IMR-90 (cell line): ENCODE results near the gene TBX20. TPM values are rescaled to one million over a fixed set of nuclear protein-coding genes. Genes with fewer than 3 reads are reported as not detected.

Source experiments
- ATAC-seq: fragments of 200-7000 bp; cut with Tn5 transposase; 2 replicates; pipeline ENCODE4 v1.9.1; 2020; ENCODE audit warnings: low read depth, mild to moderate bottlenecking, moderate library complexity
- BruUV-seq: library from RNA; stranded (reverse); fragments of 400-500 nt; replicated peaks from 2 replicates; lab custom pipeline; 2021; lab: Mats Ljungman, UMichigan
- CTCF ChIA-PET: fragments of 300-600 bp; formaldehyde crosslinking; extraction: SDS; loops from one replicate; lab custom pipeline; 2021; ENCODE audit warnings: antibody characterized with exemption; lab: Yijun Ruan, JAX
- POLR2A ChIA-PET: fragments of 300-600 bp; sonication (Branson Sonifier 250); formaldehyde crosslinking; loops from one replicate; lab custom pipeline; 2022; ENCODE audit warnings: antibody characterized with exemption; ENCODE audit not compliant: unreplicated experiment; lab: Charles Lee
- DNase-seq: peaks from one replicate; pipeline ENCODE4 v3.0.0; 2013
- H2AFZ ChIP-seq: replicated peaks from 2 replicates; pipeline ENCODE3; 2013; ENCODE audit warnings: low read length, mild to moderate bottlenecking; ENCODE audit not compliant: poor library complexity
- H2AK5ac ChIP-seq: 2 replicates; pipeline ENCODE4 v1.6.1; 2013; ENCODE audit warnings: low read depth, low read length, inconsistent platforms
- H2AK9ac ChIP-seq: replicated peaks from 2 replicates; pipeline ENCODE3; 2013; ENCODE audit warnings: mild to moderate bottlenecking, low read depth, low read length, moderate library complexity; ENCODE audit not compliant: poor library complexity
- H2BK120ac ChIP-seq: 2 replicates; pipeline ENCODE4 v1.6.1; 2013; ENCODE audit warnings: low read depth, low read length, inconsistent platforms
- H2BK15ac ChIP-seq: 3 replicates; pipeline ENCODE4 v1.6.1; 2013; ENCODE audit warnings: low read depth, low read length, inconsistent platforms
- H2BK20ac ChIP-seq: 2 replicates; pipeline ENCODE4 v1.6.1; 2013; ENCODE audit warnings: low read depth, mild to moderate bottlenecking, inconsistent platforms, low read length, moderate library complexity
- H2BK5ac ChIP-seq: 2 replicates; pipeline ENCODE4 v1.6.1; 2013; ENCODE audit warnings: mild to moderate bottlenecking, low read depth, low read length, inconsistent platforms; ENCODE audit not compliant: poor library complexity, severe bottlenecking
- H3K14ac ChIP-seq: replicated peaks from 2 replicates; pipeline ENCODE4 v1.6.1; 2013; ENCODE audit warnings: low read depth, low read length, inconsistent platforms
- H3K18ac ChIP-seq: 2 replicates; pipeline ENCODE4 v1.6.1; 2013; ENCODE audit warnings: low read depth, low read length, control low read depth
- H3K23ac ChIP-seq: 2 replicates; pipeline ENCODE4 v1.6.1; 2013; ENCODE audit warnings: low read depth, low read length, inconsistent platforms
- H3K27ac ChIP-seq: 2 replicates; pipeline ENCODE4 v1.5.1; 2013; ENCODE audit warnings: mild to moderate bottlenecking, control low read depth, low read length; ENCODE audit not compliant: insufficient read depth
- H3K27me3 ChIP-seq: 2 replicates; pipeline ENCODE4 v1.6.1; 2013; ENCODE audit warnings: low read length; ENCODE audit not compliant: control insufficient read depth, insufficient read depth
- H3K36me3 ChIP-seq: 2 replicates; pipeline ENCODE4 v1.6.1; 2013; ENCODE audit warnings: low read length, mixed read lengths; ENCODE audit not compliant: control insufficient read depth, insufficient read depth
- H3K4ac ChIP-seq: 2 replicates; pipeline ENCODE4 v1.6.1; 2013; ENCODE audit warnings: low read depth, low read length, inconsistent platforms
- H3K4me1 ChIP-seq: 2 replicates; pipeline ENCODE4 v1.6.1; 2013; ENCODE audit warnings: low read length, mixed read lengths; ENCODE audit not compliant: control insufficient read depth, insufficient read depth
- H3K4me2 ChIP-seq: 2 replicates; pipeline ENCODE4 v1.6.1; 2013; ENCODE audit warnings: low read depth, mild to moderate bottlenecking, control low read depth, low read length, moderate library complexity
- H3K4me3 ChIP-seq: 2 replicates; pipeline ENCODE4 v1.5.1; 2013; ENCODE audit warnings: low read depth, mild to moderate bottlenecking, control low read depth, low read length, moderate library complexity; ENCODE audit not compliant: insufficient read depth
- H3K56ac ChIP-seq: 2 replicates; pipeline ENCODE4 v1.6.1; 2013; ENCODE audit warnings: low read length, inconsistent platforms; ENCODE audit not compliant: insufficient read depth; ENCODE audit errors: extremely low read depth
- H3K79me1 ChIP-seq, 2 experiments: 2 replicates each; pipeline ENCODE4 v1.6.1; 2013; ENCODE audit warnings: low read length in 2 of 2, inconsistent platforms in 1 of 2, low read depth in 1 of 2
- H3K9ac ChIP-seq: 2 replicates; pipeline ENCODE4 v1.6.1; 2013; ENCODE audit warnings: low read depth, low read length, control low read depth
- H3K9me1 ChIP-seq: 2 replicates; pipeline ENCODE4 v1.6.1; 2013; ENCODE audit warnings: low read length, inconsistent platforms; ENCODE audit not compliant: insufficient read depth
- H3K9me3 ChIP-seq: 2 replicates; pipeline ENCODE4 v1.6.1; 2013; ENCODE audit warnings: low read length; ENCODE audit not compliant: control insufficient read depth, insufficient read depth
- H4K20me1 ChIP-seq: 2 replicates; pipeline ENCODE4 v1.6.1; 2013; ENCODE audit warnings: low read length, inconsistent platforms; ENCODE audit not compliant: insufficient read depth
- H4K5ac ChIP-seq: 2 replicates; pipeline ENCODE4 v1.6.1; 2013; ENCODE audit warnings: mild to moderate bottlenecking, low read depth, low read length, control low read depth
- H4K8ac ChIP-seq, 2 experiments: 2 replicates each; pipeline ENCODE4 v1.6.1; 2013; ENCODE audit warnings: low read depth in 2 of 2, low read length in 2 of 2, control low read depth in 1 of 2, inconsistent platforms in 1 of 2
- H4K91ac ChIP-seq: 2 replicates; pipeline ENCODE4 v1.6.1; 2013; ENCODE audit warnings: low read depth, low read length, inconsistent platforms; ENCODE audit not compliant: insufficient read depth
- BHLHE40 ChIP-seq: fragments of 150-350 bp; IDR thresholded peaks from 2 replicates; pipeline ENCODE4 v1.6.1; 2016; ENCODE audit warnings: mild to moderate bottlenecking, low read depth, low read length
- CEBPB ChIP-seq: IDR thresholded peaks from 2 replicates; pipeline ENCODE4 v1.6.1; 2012; ENCODE audit warnings: low read depth, low read length, improper control_type of control experiment
- CHD1 ChIP-seq: IDR thresholded peaks from 2 replicates; pipeline ENCODE4 v1.6.1; 2012; ENCODE audit warnings: low read depth, low read length, improper control_type of control experiment
- CTCF ChIP-seq: conservative IDR thresholded peaks from 2 replicates; pipeline ENCODE4 v1.5.1; 2012; ENCODE audit warnings: mild to moderate bottlenecking, low read depth, low read length, improper control_type of control experiment
- ELK1 ChIP-seq: fragments of 150-350 bp; IDR thresholded peaks from 2 replicates; pipeline ENCODE4 v1.6.1; 2016; ENCODE audit warnings: low read depth, mild to moderate bottlenecking, low read length, moderate library complexity, borderline replicate concordance
- FOS ChIP-seq: fragments of 150-350 bp; IDR thresholded peaks from 2 replicates; pipeline ENCODE4 v1.6.1; 2016; ENCODE audit warnings: low read depth, low read length
- MAFK ChIP-seq: IDR thresholded peaks from 2 replicates; pipeline ENCODE4 v1.6.1; 2012; ENCODE audit warnings: low read depth, low read length, improper control_type of control experiment
- MAZ ChIP-seq: IDR thresholded peaks from 2 replicates; pipeline ENCODE4 v1.6.1; 2012; ENCODE audit warnings: low read depth, mild to moderate bottlenecking, low read length, improper control_type of control experiment, moderate library complexity, borderline replicate concordance
- MXI1 ChIP-seq: IDR thresholded peaks from 2 replicates; pipeline ENCODE4 v1.6.1; 2012; ENCODE audit warnings: low read depth, mild to moderate bottlenecking, low read length, moderate library complexity, borderline replicate concordance
- POLR2A ChIP-seq: IDR thresholded peaks from 2 replicates; pipeline ENCODE4 v1.6.1; 2012; ENCODE audit warnings: mild to moderate bottlenecking, low read depth, low read length
- RAD21 ChIP-seq: IDR thresholded peaks from 2 replicates; pipeline ENCODE4 v1.6.1; 2012; ENCODE audit warnings: low read length, improper control_type of control experiment
- RCOR1 ChIP-seq: IDR thresholded peaks from 2 replicates; pipeline ENCODE4 v1.6.1; 2012; ENCODE audit warnings: mild to moderate bottlenecking, low read length, improper control_type of control experiment; ENCODE audit not compliant: insufficient replicate concordance
- RFX5 ChIP-seq: IDR thresholded peaks from 2 replicates; pipeline ENCODE4 v1.8.0; 2012; ENCODE audit warnings: low read depth, mild to moderate bottlenecking, low read length, moderate library complexity
- SMC3 ChIP-seq: fragments of 150-350 bp; IDR thresholded peaks from 2 replicates; pipeline ENCODE4 v1.6.1; 2016; ENCODE audit warnings: low read depth, mild to moderate bottlenecking, antibody characterized with exemption, low read length, moderate library complexity
- USF2 ChIP-seq: fragments of 150-350 bp; IDR thresholded peaks from 2 replicates; pipeline ENCODE4 v1.6.1; 2017; ENCODE audit warnings: mild to moderate bottlenecking, antibody characterized with exemption, low read length, low read depth
- dilution Hi-C: fragments of 300-500 bp; cut with HindIII; formaldehyde crosslinking; loops from one replicate; pipeline ENCODE4 v1.14.3; 2018; ENCODE audit warnings: low sequenced_read_pairs; ENCODE audit not compliant: unreplicated experiment
- in situ Hi-C: fragments of 300-500 bp; cut with MboI; formaldehyde crosslinking; loops from 3 replicates; pipeline ENCODE4 v1.14.3; 2019; ENCODE audit warnings: low sequenced_read_pairs, inconsistent platforms, mixed read lengths
- intact Hi-C: fragments of 100-400 bp; cut with micrococcal nuclease; formaldehyde crosslinking; loops from 2 replicates; pipeline ENCODE4 v1.10.0; 2022
- polyA plus RNA-seq, 3 experiments: library from polyadenylated mRNA; depleted of rRNA; stranded (reverse); fragments of >200 nt; gene quantifications; 2 replicates each; pipeline ENCODE4 v1.2.3, GENCODE V29; 2012; ENCODE audit warnings: low replicate concordance in 1 of 3
- total RNA-seq: library from RNA; depleted of rRNA; stranded (reverse); fragments of >200 nt; gene quantifications from 2 replicates; pipeline ENCODE4 v1.2.3, GENCODE V29; 2012

TBX20 gene
- total and polyA plus RNA-seq, 2 of the 4 experiments (the other 2 are of a cell fraction), result 0.15 to 0.36 TPM

- DNase-seq, result peak; percentile 2
These were observed 32.5 kb upstream of the TBX20 start for GRCh38 chr7:35286422-35286821.

More at GRCh38 chr7:35286422-35286821, 32.5 kb upstream of the TBX20 start:
- Histone ChIP-seq H4K20me1 (no peaks in the 10 kb centered on the region), H3K23ac (no peak overlapping the region), H3K27me3 (no peaks in the 10 kb centered on the region; the same call in 1 of the 2 replicates), H3K9me1 (no peaks in the 10 kb centered on the region), H2AK5ac (no peak overlapping the region), H3K4me2 (no peak overlapping the region), H3K14ac (no peak overlapping the region), H3K36me3 (no peaks in the 10 kb centered on the region), H2BK5ac (no peak overlapping the region), H3K4me1 (no peaks in the 10 kb centered on the region), H3K56ac (no peak overlapping the region), H3K18ac (no peak overlapping the region), H2AK9ac (no peak overlapping the region), H3K4ac (no peak overlapping the region), H3K9me3 (no peaks in the 10 kb centered on the region), H3K79me1 (no peaks in the 10 kb centered on the region), H2BK120ac (no peak overlapping the region), H2BK20ac (no peak overlapping the region), H3K27ac (no peak overlapping the region), H3K4me3 (no peak overlapping the region), H3K9ac (no peak overlapping the region), H4K5ac (no peak overlapping the region), H2BK15ac (no peak overlapping the region), H4K91ac (no peak overlapping the region), H2AFZ (no peak overlapping the region), H4K8ac (no peak overlapping the region)
- intact Hi-C loops, result no loop called here
- in situ Hi-C loops, result no loop called here
- dilution Hi-C loops, result no loop called here
- ATAC-seq, result no peak
- no peak for TF ChIP-seq MAFK
- TF ChIP-seq USF2, result no peak
- TF ChIP-seq MAZ, result no peak
- TF ChIP-seq FOS, result no peak
- TF ChIP-seq POLR2A, result no peak
- no peak for TF ChIP-seq RAD21
- no peak for TF ChIP-seq RCOR1
- TF ChIP-seq CHD1, result no peak
- TF ChIP-seq CEBPB, result no peak
- TF ChIP-seq CTCF, result no peak
- TF ChIP-seq SMC3, result no peak
- TF ChIP-seq BHLHE40, result no peak
- TF ChIP-seq ELK1, result no peak
- no peak for TF ChIP-seq RFX5
- TF ChIP-seq MXI1, result no peak
- ChIA-PET POLR2A (no interaction called here), CTCF (interaction anchor here (0.6 to 0.7 kb wide), 2 partner anchors 44 to 1786 kb away, joined by 3 to 5 read pairs; no protein-coding TSS in a partner anchor)
- BruUV-seq, result no TSS peak
